NCI-H82 treated with DMSO at 0.1 percent for 48 hours (cell line): ENCODE results near the gene TPX2.

ENCODE experiments used
- DNase-seq: peaks from one replicate; lab custom pipeline; 2025; ENCODE audit not compliant: unreplicated experiment; lab: John Stamatoyannopoulos, UW

Gene TPX2, protein sequence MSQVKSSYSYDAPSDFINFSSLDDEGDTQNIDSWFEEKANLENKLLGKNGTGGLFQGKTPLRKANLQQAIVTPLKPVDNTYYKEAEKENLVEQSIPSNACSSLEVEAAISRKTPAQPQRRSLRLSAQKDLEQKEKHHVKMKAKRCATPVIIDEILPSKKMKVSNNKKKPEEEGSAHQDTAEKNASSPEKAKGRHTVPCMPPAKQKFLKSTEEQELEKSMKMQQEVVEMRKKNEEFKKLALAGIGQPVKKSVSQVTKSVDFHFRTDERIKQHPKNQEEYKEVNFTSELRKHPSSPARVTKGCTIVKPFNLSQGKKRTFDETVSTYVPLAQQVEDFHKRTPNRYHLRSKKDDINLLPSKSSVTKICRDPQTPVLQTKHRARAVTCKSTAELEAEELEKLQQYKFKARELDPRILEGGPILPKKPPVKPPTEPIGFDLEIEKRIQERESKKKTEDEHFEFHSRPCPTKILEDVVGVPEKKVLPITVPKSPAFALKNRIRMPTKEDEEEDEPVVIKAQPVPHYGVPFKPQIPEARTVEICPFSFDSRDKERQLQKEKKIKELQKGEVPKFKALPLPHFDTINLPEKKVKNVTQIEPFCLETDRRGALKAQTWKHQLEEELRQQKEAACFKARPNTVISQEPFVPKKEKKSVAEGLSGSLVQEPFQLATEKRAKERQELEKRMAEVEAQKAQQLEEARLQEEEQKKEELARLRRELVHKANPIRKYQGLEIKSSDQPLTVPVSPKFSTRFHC

DNA sequence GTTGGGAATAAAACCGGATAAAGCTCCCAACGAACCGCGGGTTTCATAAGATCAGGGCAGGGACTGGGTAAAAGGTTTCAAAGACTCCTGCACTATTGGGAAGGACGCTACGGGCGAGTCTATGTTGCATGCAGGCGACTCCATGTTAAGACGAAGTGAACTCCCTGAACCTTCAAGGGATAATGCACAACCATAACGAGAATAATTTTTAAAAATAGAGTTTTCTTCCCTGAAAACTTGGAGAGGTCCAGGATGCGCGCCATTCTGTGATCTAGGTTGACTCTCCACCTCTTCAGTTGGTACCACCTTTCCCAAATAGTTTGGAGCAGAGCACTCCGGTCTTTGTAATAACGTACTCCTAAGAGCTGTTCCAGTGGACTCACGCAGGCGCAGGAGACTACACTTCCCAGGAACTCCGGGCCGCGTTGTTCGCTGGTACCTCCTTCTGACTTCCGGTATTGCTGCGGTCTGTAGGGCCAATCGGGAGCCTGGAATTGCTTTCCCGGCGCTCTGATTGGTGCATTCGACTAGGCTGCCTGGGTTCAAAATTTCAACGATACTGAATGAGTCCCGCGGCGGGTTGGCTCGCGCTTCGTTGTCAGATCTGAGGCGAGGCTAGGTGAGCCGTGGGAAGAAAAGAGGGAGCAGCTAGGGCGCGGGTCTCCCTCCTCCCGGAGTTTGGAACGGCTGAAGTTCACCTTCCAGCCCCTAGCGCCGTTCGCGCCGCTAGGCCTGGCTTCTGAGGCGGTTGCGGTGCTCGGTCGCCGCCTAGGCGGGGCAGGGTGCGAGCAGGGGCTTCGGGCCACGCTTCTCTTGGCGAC is at the start of gene TPX2:
TSS of gene TPX2 (plus strand) at position 562 of the 821 bp plus-strand sequence. CDS start 18,187 bp downstream, outside the sequence.
- peak; percentile 99 for DNase-seq

DNA sequence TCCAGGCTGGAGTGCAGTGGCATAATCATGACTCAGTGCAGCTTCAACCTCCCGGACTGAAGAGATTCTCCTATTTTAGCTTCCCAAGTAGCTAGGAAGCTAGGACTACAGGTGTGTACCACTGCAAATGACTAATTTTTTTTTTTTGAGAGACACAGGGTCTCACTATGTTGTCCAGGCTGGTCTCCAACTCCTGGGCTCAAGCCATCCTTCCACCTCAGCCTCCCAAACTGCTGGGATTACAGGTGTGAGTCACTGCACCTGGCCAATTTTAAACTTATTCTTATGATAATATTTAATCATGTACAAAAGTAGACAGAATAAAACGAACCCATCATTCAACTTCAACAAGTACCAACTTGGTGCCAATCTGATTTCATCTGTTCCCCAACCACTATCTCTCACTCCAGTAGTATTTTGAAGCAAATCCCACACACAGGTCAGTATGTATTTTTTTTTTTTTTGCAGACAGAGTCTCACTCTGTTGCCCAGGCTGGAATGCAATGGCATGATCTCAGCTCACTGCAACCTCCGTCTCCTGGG is 48.9 kb upstream of the TPX2 start:
- no peak for DNase-seq

DNA sequence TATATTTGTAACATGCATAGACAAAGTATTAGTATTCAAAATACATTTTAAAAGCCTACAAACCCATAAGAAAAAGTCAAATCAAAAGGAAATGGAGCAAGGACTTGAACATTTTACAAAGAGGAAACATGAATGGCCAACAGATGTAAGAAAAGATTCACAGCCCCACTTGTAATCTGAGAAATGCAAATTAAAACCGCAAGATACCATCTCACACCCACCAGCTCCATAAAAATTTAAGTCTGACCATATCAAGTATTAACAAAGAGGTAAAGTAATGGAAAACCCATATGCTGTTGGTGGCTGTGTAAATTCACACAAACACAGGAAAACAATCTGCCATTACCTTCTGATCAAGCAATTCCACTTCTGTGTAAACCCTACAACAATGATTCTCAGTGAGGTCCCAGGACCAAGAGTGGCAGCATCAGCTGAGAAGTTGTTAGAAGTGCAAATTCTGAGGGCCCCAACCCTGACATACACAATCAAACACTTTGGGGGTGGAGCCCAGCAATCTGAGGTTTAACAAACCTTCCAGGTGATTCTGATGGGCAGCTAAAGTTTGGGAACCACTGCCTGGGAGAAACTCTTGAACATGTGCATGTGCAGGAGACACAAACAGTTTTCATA is 47.3 kb upstream of the TPX2 start:
- no peak for DNase-seq

DNA sequence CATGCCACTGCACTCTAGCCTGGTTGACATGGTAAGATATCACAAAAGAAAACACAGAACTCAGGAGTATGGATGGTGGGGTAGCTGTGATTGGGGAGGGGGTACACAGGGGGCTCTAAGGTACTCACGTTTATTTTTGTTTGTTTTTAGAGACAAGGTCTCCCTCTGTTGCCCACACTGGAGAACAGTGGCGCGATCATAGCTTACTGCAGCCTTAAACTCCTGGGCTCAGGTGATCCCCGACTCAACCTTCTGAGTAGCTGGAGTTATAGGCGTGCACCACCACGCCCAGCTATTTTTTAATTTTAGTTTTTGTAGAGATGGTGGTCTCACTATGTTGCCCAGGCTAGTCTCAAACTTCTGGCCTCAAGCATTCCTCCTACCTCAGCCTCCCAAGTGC is 45.7 kb upstream of the TPX2 start:
- DNase-seq: no peak

DNA sequence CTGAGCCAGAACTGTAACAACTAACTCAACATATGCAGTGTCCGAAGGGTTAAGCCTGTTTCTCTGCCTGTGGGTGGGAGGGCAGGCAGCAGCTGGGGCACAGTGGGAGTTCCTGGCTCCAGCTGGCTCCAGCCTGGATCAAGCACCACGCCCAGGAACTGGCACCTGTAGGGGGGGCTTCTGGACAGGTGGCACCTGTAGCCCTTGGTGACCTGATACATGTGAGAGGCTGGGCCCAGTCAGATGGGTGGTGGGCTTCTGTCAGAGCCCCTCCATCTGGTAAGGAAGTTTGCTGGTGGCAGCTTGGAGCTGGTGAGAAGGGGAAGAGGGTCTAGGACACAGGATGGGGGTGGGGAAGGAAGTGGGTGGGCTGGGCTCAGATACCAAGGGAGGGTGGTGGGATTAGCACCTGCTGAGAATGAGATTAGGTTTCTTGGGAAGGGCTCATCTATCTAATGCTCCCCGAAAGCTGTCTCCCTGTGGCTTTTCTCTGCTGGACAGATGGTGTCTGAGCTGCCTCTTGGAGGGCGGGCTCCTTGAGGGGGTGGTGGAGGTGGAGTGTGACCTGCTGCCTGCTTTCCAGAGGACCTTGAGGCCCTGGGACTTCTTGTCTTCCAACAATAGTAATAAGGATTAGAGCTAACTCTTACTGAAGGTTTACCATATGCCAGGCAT is 45.0 kb upstream of the TPX2 start:
- peak; percentile 100 for DNase-seq

DNA sequence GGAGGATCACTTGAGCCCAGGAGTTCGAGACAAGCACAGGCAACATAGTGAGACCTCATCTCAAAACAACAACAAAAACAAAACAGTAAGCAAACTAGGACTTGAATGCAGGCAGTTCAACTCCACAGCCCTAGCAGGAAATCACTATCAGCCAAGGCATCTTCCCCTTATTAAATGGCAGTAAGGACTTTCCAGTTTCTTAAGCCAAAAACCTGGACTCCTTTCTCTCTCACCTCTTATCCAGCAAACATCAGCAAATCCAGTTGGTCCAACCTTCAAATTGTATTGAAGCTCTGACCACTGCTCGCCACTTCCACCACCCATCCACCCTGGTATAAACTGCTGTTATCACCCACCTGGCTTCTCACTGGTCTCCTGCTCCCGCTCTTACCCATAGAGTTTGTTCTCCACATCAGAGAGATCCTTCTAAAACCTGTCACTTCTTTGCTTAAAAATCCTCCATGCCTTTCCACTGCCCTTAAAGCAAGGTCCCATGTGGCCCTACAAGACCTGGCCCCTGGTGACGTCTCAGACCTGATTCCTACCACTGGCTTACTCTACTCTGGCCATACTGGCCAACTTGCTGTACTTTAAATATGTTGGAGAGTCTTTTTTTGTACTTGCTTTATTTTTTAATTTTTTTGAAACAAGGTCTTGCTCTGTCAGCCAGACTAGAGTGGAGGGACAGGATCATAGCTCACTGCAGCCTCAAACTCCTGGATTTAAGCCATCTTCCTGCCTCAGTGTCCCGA is 44.1 kb upstream of the TPX2 start:
- DNase-seq: no peak

DNA sequence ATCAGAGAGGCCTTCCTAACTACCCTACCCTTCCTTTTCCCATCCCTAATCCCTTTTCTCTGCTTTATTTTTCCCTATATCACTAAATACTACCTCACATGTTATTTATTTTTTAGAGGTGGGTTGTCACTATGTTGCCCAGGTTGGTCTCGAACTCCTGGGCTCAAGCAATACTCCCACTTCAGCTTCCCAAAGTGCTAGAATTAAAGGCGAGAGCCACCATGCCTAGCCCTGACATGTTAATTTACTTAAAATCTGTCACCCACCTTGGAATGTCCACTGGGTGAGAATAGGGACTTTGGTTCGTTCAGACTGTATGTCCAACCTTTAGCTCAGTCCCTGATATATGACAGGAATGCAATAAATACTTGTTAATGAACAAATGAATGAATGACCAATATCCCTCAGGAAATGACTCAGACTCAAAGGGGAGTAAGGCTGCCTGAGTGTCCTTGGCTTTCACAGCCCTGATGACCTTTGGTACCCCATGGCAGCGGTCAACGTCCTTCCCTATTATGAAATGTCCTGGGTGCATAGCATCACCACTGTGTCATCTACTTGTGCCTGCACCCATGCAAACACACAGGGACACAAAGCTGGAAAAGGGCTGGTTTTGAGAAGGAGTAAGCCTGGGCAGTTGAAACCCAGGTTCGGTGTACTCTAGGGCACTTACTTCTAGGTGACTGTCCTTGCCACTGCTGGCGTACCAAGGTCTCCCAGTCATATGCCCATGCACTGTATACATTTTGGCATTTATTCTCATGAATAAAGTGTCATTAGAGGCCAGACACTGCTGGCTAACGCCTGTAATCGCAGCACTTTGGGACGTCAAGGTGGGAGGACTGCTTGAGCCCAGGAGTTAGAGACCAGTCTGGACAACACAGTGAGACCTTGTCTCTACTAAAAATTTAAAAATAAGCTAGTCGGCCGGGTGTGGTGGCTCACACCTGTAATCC is 43.0 kb upstream of the TPX2 start:
- DNase-seq: no peak

DNA sequence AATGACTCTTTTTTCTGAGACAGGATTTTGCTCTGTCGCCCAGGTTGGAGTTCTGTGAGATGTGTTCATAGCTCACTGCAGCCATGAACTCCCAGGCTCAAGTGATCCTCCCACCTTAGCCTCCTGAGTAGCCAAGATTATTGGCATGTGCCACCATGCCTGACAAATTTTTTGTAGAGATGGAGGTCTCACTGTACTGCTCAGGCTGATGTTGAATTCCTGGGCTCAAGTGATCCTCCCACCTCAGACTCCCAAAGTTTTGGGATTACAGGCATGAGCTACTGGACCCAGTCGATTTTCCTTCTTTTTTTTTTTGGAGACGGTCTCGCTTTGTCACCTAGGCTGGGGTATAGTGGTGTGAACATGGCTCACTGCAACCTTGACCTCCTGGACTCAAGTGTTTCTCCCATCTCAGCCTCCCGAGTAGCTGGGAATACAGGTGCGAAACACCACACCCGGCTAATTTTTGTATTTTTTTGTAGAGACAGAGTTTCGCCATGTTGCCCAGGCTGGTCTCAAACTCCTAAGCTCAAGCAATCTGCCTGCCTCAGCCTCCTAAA is 40.8 kb upstream of the TPX2 start:
- DNase-seq: no peak

DNA sequence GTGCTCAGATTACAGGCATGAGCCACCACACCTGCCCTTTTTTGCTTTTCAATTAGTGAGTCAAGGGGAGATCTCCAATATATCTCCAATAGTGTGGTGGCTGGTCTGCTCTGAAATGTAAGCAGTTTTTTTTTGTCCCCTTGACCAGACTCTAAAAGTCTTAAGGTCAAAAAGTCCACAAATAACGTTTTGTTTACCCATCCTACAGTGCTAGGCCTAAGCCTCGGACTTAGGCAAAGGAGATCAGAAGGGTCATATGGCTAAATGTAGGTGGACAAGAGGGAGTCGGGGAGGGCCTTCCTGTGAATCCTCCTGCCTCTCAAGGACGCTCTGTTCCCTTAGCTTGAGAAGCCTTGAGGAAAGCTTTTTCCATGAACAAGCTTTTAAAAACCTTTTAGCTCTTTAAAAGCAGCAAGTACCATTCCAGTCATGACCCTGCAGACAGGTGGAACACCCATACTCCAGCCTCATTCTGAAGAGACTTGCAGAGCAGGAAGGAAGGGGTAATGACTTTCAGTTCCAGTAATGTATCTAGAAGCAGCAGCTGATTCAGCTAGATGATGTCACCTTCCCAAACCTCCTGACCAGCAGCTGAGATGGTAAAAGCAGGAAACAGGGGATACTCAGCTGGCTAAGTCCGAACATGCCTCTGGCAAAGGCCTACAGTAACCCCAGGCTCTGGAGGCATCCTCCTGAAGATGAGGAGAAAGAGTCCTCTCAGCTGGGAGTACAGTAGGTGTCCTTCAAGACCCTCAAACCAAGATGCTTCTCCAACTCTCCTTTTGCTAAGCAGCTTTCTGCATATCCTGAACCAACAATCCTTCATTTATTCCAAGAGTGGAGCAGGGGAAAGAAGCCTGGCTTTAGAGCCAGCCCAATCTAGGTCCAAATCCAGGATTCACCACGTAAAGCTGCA is 40.0 kb upstream of the TPX2 start:
- DNase-seq: no peak

DNA sequence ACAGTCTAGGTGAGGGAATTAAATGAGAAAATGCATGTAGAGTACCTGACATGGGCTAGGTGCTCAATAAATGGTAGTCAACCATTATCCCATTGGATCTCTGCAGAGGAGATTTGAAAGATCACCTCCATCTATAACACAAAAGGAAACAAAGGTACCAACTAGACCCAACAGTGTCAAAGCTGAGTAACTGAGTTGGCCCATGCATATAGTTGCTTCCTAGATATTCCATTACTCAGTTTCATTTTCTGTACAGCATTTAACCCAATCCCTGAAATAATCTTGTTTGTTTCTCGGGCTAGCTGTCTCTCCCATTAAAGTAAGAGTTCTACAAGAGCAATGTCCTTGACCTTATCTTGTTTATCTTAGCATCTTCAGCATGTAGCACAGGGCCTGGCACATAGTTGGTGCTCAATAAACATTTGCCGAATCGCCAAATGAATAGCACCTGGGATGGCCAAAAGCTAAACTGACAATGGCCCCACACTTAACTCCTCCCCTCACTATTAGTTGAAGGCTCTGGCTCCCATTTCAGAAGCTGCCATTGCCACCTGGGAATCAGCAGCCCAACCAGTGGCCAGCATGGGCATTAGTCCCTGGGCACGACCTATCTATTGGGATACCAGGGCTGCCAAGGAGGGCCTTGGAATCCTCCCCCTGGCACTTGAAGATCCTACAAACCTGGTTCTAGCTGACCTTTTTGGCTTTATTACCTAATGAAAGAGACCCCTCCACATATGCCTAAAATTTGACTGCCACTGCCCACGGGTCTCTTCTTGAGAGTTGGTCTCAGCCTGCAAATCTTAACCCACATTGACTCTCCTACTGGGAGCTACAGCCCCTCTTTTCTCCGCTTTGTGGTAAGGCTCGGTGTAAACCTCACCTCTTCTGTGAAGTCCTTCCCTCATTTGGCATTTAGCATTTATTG is 39.0 kb upstream of the TPX2 start:
- DNase-seq: no peak

DNA sequence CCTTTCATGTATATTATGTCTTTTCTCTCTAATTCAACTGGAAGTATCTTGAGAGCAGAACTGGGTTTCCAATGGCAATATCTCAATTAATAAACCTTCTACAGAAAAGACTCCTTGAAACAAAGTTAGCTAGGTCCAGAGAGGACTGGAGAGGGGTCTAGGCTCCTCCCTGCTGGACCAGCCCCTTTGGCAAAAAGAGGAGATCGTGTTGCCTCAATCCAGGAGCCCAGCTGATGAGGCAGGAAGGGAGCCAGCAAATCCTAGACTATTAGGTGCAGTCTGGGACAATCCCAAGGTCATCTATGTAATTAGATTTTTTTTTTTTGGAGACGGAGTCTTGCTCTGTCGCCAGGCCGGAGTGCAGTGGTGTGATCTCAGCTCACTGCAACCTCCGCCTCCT is 38.3 kb upstream of the TPX2 start:
- DNase-seq: no peak

DNA sequence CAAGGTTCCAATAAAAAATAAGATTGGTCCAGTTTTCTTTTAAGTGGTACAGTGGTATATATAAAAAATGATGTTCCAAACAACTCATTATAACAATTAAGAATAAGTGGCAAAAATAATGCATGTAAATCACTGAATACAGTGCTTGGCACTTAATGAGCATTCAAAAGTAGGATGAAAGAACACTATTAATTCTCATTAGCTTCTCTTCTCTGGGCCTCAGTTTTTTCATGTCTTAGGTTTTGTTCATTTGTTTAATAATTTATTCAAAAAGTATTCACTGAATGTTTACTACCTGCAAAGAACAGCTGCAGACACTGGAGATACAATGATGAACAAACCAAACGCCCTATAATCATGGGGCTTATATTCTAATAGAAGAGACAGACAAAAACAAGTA is 37.5 kb upstream of the TPX2 start:
- DNase-seq: no peak

DNA sequence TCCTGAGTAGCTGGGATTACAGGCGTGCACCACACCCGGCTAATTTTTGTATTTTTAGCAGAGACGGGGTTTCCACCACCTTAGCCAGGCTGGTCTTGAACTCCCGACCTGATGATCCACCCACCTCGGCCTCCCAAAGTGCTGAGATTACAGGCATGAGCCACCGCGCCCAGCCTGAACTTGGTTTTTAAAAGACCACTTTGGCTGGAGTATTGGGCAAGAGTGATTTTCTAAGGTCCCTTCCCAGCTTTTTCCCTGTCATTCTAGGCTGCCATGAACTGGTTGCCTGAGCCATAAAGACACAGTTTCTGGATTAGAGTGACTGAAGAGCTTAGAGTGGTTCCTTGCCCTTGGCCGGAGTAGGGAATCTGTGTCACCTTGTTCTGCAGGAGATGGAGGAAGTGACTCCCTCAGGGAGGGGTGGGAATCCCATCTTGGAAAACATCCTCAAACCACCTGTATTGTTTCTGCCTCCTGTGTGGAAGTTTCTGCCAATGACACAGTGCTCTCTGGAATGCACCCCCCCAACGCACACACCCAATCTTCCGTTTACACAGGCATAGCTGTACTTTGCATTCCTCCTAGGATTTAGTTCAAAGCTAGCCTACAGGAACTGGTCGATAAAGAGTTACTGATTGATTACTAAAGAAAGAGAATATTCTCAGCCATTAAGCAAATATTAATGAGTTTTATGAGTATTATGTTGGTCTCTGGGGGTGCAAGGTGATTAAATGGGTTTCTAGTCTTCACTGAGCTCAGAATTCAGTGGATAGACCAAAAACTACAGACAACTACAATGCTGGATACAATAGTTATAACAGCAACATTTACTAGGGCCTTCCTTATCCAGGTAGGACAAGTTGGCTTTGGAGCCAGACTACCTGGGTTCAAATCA is 34.6 kb upstream of the TPX2 start:
- DNase-seq: no peak

DNA sequence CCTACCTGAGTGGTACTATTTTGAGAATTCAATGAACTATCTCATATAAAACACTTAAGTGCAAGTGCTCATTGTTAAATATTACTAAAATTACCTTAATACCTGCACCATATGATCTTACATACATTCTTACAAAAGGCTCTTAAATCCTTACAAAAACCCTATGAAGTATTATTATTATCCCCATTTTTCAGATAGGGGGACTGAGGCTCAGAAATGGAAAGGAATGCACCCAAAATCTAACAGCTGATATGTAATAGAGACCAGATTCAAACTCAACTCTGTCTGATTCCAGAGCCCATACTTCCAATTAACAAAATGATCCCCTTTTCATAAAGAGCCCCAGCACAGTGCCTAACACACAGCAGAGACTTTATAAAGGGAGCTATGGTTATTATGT is 33.9 kb upstream of the TPX2 start:
- no peak for DNase-seq
